ENCODE data around the gene FGF12. TPM values are rescaled to one million over a fixed set of nuclear protein-coding genes. Genes with fewer than 3 reads are reported as not detected.

The FGF12 gene
- total and polyA plus RNA-seq, 2 experiments from 2014 or later, result not detected

DNA sequence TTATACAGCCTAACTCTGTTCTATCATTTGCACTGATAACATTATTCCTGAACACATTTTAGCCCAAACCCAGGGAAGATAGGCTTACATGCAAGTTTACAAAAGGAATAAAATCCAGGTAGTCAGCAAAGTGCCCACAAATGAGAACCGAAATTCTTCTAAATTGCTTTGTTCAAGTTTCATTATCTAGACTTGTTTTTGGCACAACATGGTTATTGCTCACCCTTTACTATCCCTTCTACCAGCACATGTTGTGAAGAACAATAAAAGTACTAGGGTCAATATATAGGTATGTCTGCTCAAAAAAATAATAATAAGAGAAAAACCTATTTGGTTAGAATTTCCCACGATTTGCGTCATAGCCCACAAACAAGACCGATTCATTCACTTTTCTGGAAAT, 430.5 kb downstream of the FGF12 start:
- Histone ChIP-seq H3K4me1 (ENCODE audit: insufficient read depth) (no peaks in the 10 kb centered on the region), H4K20me1 (ENCODE audit: insufficient read depth) (no peaks in the 10 kb centered on the region), H3K4me2 (ENCODE audit: unreplicated experiment) (no peak overlapping the region), H3K27ac (no peak overlapping the region), H3K27me3 (replicated peaks; ENCODE audit: insufficient read depth) (no peaks in the 10 kb centered on the region), H3K4me3 (no peak overlapping the region), H3K9me3 (ENCODE audit: low read depth) (no peaks in the 10 kb centered on the region), H3K9me2 (ENCODE audit: insufficient read depth) (no peaks in the 10 kb centered on the region), H3K36me3 (ENCODE audit: low read depth) (no peaks in the 10 kb centered on the region), H2AFZ (no peak overlapping the region), H3K9ac (no peak overlapping the region), H3K79me2 (ENCODE audit: insufficient read depth) (no peaks in the 10 kb centered on the region), H3F3A (ENCODE audit: insufficient read depth) (no peaks in the 10 kb centered on the region)
- in situ Hi-C loops (cut with MboI), result no loop called here
- TF ChIP-seq EZH2 (IDR thresholded peaks at IDR 0.05; ENCODE audit: insufficient read depth, poor library complexity, severe bottlenecking) (no peak), EZH2phosphoT487 (IDR thresholded peaks at IDR 0.05; ENCODE audit: insufficient read depth, low read depth) (no peak)
- DNase-seq, result no peak
- WGBS, 2 experiments (ENCODE audit: low coverage in 1 of 2, low lambda C conversion rate in 2 of 2, missing lambda C conversion rate in 2 of 2), result 66 to 69% methylated on average over 4 of the region's 4 CpGs

DNA sequence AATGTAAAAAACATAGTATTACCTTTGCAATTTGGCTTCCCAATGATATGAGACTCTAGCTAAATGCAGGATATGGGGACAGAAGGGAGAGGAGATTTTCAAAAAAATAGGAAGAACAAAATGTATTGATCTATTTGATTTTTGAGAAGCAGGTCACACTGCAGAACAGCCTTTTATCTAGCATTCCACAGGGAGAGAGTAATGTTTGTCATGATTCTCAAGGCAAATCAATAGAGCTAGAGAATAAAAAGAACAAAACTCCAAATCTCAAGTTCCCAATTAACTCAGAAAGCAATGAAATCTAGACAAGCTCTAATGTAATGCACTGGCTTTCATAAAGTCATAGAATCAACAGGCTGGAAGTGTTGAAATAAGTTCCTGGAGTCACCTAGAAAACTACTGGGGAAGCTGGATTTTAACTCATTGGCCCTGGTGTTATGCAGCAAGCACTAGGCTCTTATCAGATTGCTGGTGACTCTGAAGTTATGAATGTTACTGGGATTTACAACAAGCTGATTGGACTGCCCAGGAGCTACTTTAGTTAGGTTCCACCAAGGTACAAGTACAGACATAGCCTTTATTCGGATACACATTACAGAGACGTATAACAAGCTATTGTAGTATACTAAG, 442.8 kb downstream of the FGF12 start:
- 37 to 46% methylated on average over 2 of the region's 2 CpGs for WGBS, 2 experiments (ENCODE audit: low coverage in 1 of 2, low lambda C conversion rate in 2 of 2, missing lambda C conversion rate in 2 of 2)
- no peak overlapping the region for H2AFZ ChIP-seq
- no peak overlapping the region for H3K4me3 ChIP-seq

DNA sequence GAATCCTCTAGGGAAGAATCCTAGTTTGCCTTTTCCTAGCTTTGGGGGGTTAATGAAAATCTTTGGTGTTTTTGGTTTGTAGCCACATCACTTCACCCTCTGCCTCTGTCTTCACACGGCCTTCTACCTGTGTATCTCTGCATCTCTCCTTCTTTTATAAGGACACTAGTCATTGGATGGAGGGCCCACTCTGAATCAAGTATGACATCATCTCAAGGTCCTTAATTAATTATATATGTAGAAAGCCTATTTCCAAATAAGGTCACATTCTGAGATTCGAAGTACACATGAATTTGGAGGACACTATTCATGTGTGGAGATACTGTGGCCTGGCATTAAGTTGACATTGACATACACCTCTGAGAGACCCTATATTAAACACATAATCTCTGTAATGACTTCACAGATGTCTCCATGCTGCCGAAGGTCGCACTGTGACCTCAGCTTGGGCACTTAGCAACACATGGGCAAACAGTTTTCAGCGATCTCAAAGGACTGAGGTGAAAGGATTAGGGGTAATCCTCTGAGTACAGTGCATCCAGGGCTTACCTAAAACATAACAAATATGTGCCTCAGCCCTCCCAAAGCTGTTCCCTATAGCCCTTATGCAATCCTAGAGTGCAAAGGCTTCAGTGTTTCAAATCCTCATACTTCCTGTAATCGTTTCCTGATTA, 446.0 kb downstream of the FGF12 start:
- Histone ChIP-seq H2AFZ (no peak overlapping the region), H3K9me3 (ENCODE audit: low read depth) (no peaks in the 10 kb centered on the region), H3K27ac (no peak overlapping the region), H3F3A (ENCODE audit: insufficient read depth) (no peaks in the 10 kb centered on the region), H4K20me1 (ENCODE audit: insufficient read depth) (no peaks in the 10 kb centered on the region), H3K27me3 (replicated peaks; ENCODE audit: insufficient read depth) (no peaks in the 10 kb centered on the region), H3K4me3 (no peak overlapping the region), H3K9me2 (ENCODE audit: insufficient read depth) (no peaks in the 10 kb centered on the region), H3K4me2 (ENCODE audit: unreplicated experiment) (no peak overlapping the region), H3K9ac (no peak overlapping the region), H3K36me3 (ENCODE audit: low read depth) (no peaks in the 10 kb centered on the region), H3K79me2 (ENCODE audit: insufficient read depth) (no peaks in the 10 kb centered on the region), H3K4me1 (ENCODE audit: insufficient read depth) (no peaks in the 10 kb centered on the region)
- TF ChIP-seq EZH2phosphoT487 (IDR thresholded peaks at IDR 0.05; ENCODE audit: insufficient read depth, low read depth), result no peak
- TF ChIP-seq EZH2 (IDR thresholded peaks at IDR 0.05; ENCODE audit: insufficient read depth, poor library complexity, severe bottlenecking), result no peak
- in situ Hi-C loops (cut with MboI), result no loop called here
- 8 to 18% methylated on average over 6 of the region's 6 CpGs for WGBS, 2 experiments (ENCODE audit: low coverage in 1 of 2, low lambda C conversion rate in 2 of 2, missing lambda C conversion rate in 2 of 2)
- DNase-seq, result no peak

More for the DNA sequence above, 442.8 kb downstream of the FGF12 start:
- Histone ChIP-seq H3K9me3 (ENCODE audit: low read depth) (no peaks in the 10 kb centered on the region), H3K4me1 (ENCODE audit: insufficient read depth) (no peaks in the 10 kb centered on the region), H3K27me3 (replicated peaks; ENCODE audit: insufficient read depth) (no peaks in the 10 kb centered on the region), H3K4me2 (ENCODE audit: unreplicated experiment) (no peak overlapping the region), H3K36me3 (ENCODE audit: low read depth) (no peaks in the 10 kb centered on the region), H3K79me2 (ENCODE audit: insufficient read depth) (no peaks in the 10 kb centered on the region), H3K9ac (no peak overlapping the region), H3F3A (ENCODE audit: insufficient read depth) (no peaks in the 10 kb centered on the region), H3K9me2 (ENCODE audit: insufficient read depth) (no peaks in the 10 kb centered on the region), H4K20me1 (ENCODE audit: insufficient read depth) (no peaks in the 10 kb centered on the region), H3K27ac (no peak overlapping the region)
- in situ Hi-C loops (cut with MboI), result no loop called here
- DNase-seq, result no peak
- no peak for TF ChIP-seq EZH2phosphoT487 (IDR thresholded peaks at IDR 0.05; ENCODE audit: insufficient read depth, low read depth)
- no peak for TF ChIP-seq EZH2 (IDR thresholded peaks at IDR 0.05; ENCODE audit: insufficient read depth, poor library complexity, severe bottlenecking)

DNA sequence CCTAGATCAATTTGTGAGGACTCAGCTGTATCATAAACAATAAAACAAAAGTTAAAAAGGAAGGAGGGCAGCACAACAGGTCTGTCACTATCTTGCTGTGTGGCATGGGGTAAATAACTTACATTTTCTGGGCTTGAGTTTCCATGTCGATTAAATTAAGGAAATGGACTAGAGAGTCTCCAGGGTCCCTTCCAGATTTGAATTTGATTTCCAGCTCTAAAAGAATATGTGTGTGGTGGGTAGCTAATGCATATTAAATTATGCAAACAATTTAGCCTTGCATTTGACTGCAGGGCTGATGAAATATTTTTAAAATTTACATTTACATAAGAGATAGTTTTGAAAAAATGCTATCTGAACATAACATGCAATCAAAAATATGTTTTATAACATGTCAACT, 447.7 kb downstream of the FGF12 start:
- Histone ChIP-seq H3K9me3 (ENCODE audit: low read depth) (no peaks in the 10 kb centered on the region), H3K36me3 (ENCODE audit: low read depth) (no peaks in the 10 kb centered on the region), H3K9me2 (ENCODE audit: insufficient read depth) (no peaks in the 10 kb centered on the region), H3K4me1 (ENCODE audit: insufficient read depth) (no peaks in the 10 kb centered on the region), H3K4me2 (ENCODE audit: unreplicated experiment) (no peak overlapping the region), H3K27ac (no peak overlapping the region), H3K4me3 (no peak overlapping the region), H3K9ac (no peak overlapping the region), H2AFZ (no peak overlapping the region), H3K27me3 (replicated peaks; ENCODE audit: insufficient read depth) (no peaks in the 10 kb centered on the region), H4K20me1 (ENCODE audit: insufficient read depth) (no peaks in the 10 kb centered on the region), H3F3A (ENCODE audit: insufficient read depth) (no peaks in the 10 kb centered on the region), H3K79me2 (ENCODE audit: insufficient read depth) (no peaks in the 10 kb centered on the region)
- no peak for DNase-seq
- in situ Hi-C loops (cut with MboI), result no loop called here
- WGBS, 2 experiments (ENCODE audit: low coverage in 1 of 2, low lambda C conversion rate in 2 of 2, missing lambda C conversion rate in 2 of 2), result 21 to 23% methylated on average over 1 of the region's 1 CpG
- TF ChIP-seq EZH2 (IDR thresholded peaks at IDR 0.05; ENCODE audit: insufficient read depth, poor library complexity, severe bottlenecking) (no peak), EZH2phosphoT487 (IDR thresholded peaks at IDR 0.05; ENCODE audit: insufficient read depth, low read depth) (no peak)
